Daoy (cell line): ENCODE measurements around the gene MAPK13. TPM values are rescaled to one million over a fixed set of nuclear protein-coding genes. Genes with fewer than 3 reads are reported as not detected.
A peak's percentile ranks its signal among the peaks of the same experiment; 100 is the strongest.
"Not testable (repeated sequence)": the region's sequence is repeated elsewhere in the genome, so short reads cannot be mapped to it uniquely, and the experiment has no call there.

Experiments used
- DNase-seq: peaks from one replicate; pipeline ENCODE4 v3.0.0-alpha.2; 2015; ENCODE audit warnings: low read depth
- total RNA-seq: library from RNA; depleted of rRNA; stranded (reverse); fragments of >200 nt; shearing (Covaris generic); gene quantifications from 2 replicates; pipeline ENCODE4 v1.2.3, GENCODE V29; 2014

The MAPK13 gene
- total RNA-seq, 1 experiment from 2014 or later: 0.46 TPM

- DNase-seq: no peak
Measured at GRCh38 chr6:36114798-36115408, 15.4 kb upstream of the MAPK13 start.

- no peak for DNase-seq
Measured at GRCh38 chr6:36115412-36115811, 14.9 kb upstream of the MAPK13 start.

DNA sequence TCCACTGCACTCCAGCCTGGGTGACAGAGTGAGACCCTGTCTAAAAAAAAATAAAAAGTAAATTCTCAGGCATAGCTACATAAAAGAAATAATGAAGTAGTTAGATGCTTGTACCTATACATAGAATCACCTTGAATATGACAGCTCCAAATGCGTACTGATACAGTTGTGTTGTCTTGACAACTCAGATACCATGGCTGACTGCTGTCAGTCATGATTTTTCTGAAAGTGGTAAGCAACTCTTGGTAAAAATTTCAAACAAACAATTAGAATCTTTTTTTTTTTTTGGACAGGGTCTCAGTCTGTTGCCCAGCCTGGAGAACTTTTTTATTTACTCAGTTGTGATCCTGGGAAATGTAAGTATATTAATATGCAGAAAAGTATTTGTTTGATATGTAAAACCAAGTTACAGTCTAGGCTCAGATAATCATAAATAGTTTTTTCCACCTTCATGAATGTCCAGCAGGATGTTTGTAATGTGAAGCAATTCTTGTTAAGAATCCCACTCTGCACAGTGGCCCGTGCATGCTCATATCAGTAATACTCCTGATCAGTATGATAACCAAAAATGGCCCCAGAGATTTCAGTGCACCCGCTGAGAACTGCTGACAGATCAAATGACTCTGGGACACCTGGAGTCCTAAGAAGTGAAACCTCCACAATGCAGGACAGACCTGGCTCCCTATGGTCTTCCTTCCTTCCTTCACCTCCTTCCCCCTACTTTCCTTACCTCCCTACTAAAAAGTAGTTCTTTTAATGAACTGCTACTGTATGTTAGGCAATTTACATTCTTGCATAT is 14.0 kb upstream of the MAPK13 start:
- DNase-seq: no peak

DNA sequence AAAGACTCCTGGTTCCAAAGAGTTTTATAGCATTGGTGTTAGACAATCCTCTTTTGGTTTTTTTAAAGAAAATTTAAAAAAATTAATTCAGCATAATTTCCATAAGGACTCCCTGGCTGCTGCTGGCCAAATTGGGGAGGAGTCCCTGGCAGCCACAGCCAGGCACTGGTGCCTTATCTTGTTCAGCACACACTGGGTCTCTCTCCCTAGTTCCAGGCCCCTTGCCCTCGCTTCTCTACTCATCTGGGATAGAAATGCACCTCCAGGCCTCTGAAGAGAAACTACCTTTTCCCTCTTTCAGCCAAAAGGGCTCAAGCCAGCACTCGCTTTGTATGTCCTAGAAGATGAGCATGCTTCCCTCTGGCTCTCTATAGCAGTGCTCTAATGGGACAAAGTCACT is 13.4 kb upstream of the MAPK13 start:
- no peak for DNase-seq

- no peak for DNase-seq
Measured at GRCh38 chr6:36117658-36118549, 12.4 kb upstream of the MAPK13 start.

GRCh38 chr6:36118550-36119107 is 11.7 kb upstream of the MAPK13 start:
- peak; percentile 42 for DNase-seq

DNA sequence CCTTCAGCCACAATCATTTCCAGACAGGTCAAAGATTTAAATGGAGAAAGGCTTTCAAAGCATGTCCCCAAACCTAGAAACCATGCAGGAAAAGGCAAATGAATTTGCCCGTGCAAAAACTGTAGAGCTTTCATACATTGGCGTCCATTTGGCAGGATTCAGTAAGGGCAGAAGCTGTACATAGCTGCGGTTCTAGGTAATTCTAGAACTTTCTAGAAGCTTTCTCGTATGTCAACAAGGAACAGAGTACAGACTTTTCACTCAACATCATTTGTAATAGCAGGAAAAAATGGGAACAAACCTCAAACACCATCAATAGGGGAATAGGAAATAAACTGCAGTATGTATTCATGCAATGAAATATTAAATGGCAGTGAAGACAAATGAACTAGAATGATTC is 11.1 kb upstream of the MAPK13 start:
- DNase-seq: no peak

DNA sequence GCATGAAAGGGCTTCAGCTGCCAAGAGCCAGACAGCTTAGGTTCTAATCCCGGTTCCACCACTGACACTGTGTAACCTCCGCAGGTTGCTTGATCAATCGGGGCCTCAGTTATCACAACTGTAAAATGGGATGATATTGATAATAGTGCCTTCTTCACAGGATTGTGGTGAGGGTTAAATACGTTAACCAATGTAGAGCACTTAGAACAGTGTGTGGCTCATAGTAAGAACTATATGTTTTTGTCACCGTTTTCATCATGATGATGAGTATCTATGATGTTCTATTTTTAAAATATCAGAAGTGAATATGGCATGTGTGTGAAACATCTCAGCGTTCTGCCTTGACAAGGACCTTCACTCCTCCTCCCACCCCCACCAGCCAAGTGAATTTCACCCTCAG is 10.3 kb upstream of the MAPK13 start:
- no peak for DNase-seq

DNA sequence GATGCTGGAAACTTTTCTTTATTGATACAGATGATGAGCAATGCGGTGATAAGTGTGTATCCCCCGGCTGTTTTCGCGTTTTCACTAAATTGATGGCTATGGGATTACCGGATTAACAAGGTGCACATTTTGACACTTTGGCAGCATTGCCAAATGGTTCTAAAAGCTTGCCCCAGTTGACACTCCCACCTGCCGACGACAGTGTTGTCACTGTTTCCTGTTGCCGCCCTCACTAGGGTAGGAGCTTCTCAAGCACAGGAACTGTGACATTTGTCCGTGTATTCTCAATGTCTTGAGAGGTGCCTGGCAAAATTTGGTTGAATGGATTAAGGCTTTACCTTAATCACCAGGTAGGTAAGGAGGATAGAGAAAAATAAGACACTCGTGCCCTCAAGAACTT is 9.8 kb upstream of the MAPK13 start:
- no peak for DNase-seq

GRCh38 chr6:36120979-36121786 is 9.1 kb upstream of the MAPK13 start:
- DNase-seq: peak; percentile 63

GRCh38 chr6:36121787-36122494 is 8.4 kb upstream of the MAPK13 start:
- no peak for DNase-seq

GRCh38 chr6:36122495-36123269 is 7.6 kb upstream of the MAPK13 start:
- DNase-seq: no peak

GRCh38 chr6:36123270-36124139 is 6.8 kb upstream of the MAPK13 start:
- peak; percentile 83 for DNase-seq

GRCh38 chr6:36124346-36124745 is 6.0 kb upstream of the MAPK13 start:
- not testable (repeated sequence) for DNase-seq

- DNase-seq: no peak
Measured at GRCh38 chr6:36124881-36125280, 5.4 kb upstream of the MAPK13 start.

DNA sequence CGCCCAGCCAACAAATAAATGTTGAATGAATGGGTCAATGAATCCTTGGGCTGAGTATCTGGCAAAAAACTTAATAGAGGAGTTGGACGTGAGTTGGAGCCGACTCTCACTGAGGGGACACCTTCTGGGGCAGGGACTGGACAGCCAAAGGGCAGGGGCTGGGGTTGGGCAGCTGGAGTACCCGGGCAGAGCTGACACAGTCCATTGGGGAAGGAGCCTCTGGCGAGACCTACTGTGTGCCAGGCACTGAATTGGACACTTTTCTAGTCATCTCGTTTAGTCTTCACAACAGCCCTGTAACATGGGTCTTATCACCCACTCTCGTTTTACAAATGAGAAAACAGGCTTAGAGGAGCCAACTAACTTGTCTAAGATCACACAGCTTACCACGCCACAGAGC is 4.7 kb upstream of the MAPK13 start:
- no peak for DNase-seq

GRCh38 chr6:36126121-36126520 is 4.2 kb upstream of the MAPK13 start:
- DNase-seq: no peak

- DNase-seq: no peak
Measured at GRCh38 chr6:36126553-36127458, 3.5 kb upstream of the MAPK13 start.
